Lung (tissue), 12 donors: ENCODE measurements around the gene SPOCD1. TPM values are rescaled to one million over a fixed set of nuclear protein-coding genes. Genes with fewer than 3 reads are reported as not detected.

ENCODE experiments used
- ATAC-seq: fragments of 200-7000 bp; cut with Tn5 transposase; one replicate; pipeline ENCODE4 v1.9.1; 2020; ENCODE audit warnings: moderate number of reproducible peaks; ENCODE audit not compliant: insufficient read depth, low FRiP score
- DNase-seq, 3 donors: peaks; one replicate each; pipeline ENCODE4 v3.0.0-alpha.2; 2013 to 2017
- H3K27ac ChIP-seq, 2 donors: one replicate each; pipeline ENCODE4 v1.5.1; 2013; ENCODE audit warnings: mild to moderate bottlenecking in 2 of 2, moderate library complexity in 2 of 2, control low read depth in 1 of 2, inconsistent platforms in 1 of 2, low read depth in 1 of 2, low read length in 1 of 2
- H3K27me3 ChIP-seq, 3 donors: one replicate each; pipeline ENCODE4 v1.5.1; 2013; ENCODE audit warnings: low read length in 2 of 3; ENCODE audit not compliant: control insufficient read depth in 3 of 3, insufficient read depth in 3 of 3
- H3K36me3 ChIP-seq, 4 donors: one replicate each; pipeline ENCODE4 v1.5.1; 2013; ENCODE audit warnings: low read length in 4 of 4, mild to moderate bottlenecking in 1 of 4, moderate library complexity in 1 of 4; ENCODE audit not compliant: control insufficient read depth in 4 of 4, insufficient read depth in 4 of 4
- H3K4me1 ChIP-seq, 5 donors: one replicate each; pipeline ENCODE4 v1.5.1; 2013; ENCODE audit warnings: low read length in 5 of 5, mild to moderate bottlenecking in 2 of 5, moderate library complexity in 1 of 5; ENCODE audit not compliant: control insufficient read depth in 5 of 5, insufficient read depth in 5 of 5
- H3K4me3 ChIP-seq: one replicate; pipeline ENCODE4 v1.5.1; 2013; ENCODE audit warnings: mild to moderate bottlenecking, control low read depth, moderate library complexity
- H3K9ac ChIP-seq, 2 donors: one replicate each; pipeline ENCODE4 v1.5.1; 2013; ENCODE audit warnings: low read length in 2 of 2, control low read depth in 1 of 2; ENCODE audit not compliant: insufficient read depth in 1 of 2
- H3K9me3 ChIP-seq, 4 donors: one replicate each; pipeline ENCODE4 v1.5.1; 2013; ENCODE audit warnings: low read length in 3 of 4, mild to moderate bottlenecking in 1 of 4, moderate library complexity in 1 of 4; ENCODE audit not compliant: control insufficient read depth in 4 of 4, insufficient read depth in 3 of 4
- WGBS, 2 donors: extraction: QIAGEN DNeasy Blood & Tissue Kit; methylation state at CpG; one replicate each; pipeline ENCODE4 v1.1.7; 2013; 5-methylcytosine and 5-hydroxymethylcytosine counted together
- polyA plus RNA-seq, 2 donors: library from polyadenylated mRNA; stranded (reverse); fragments of 200-250 nt; gene quantifications; one replicate each; pipeline ENCODE4 v1.2.1, GENCODE V29; 2013
- total RNA-seq, 2 donors: library from RNA; depleted of rRNA in 1 of 2; stranded (reverse); fragments of >200 nt in 1 of 2; gene quantifications; one replicate each; pipeline ENCODE4 v1.2.1, GENCODE V29; 2014 to 2021
- TF ChIP-seq, protein P1 (sequence below): IDR thresholded peaks from 2 replicates; pipeline ENCODE4 v1.5.1; 2012; ENCODE audit warnings: mild to moderate bottlenecking; ENCODE audit errors: control extremely low read depth, extremely low read depth
- donor health status: control.
- donor health status: control.
- donor health status: Bipolar disorder and iron deficiency.
- donor health status: healthy.
- donor health status: DM: yes; HTN: yes; CAD: no.

SPOCD1 gene
- total and polyA plus RNA-seq, 4 donors, result 0.51 to 15.7 (median 8.4) TPM

DNA sequence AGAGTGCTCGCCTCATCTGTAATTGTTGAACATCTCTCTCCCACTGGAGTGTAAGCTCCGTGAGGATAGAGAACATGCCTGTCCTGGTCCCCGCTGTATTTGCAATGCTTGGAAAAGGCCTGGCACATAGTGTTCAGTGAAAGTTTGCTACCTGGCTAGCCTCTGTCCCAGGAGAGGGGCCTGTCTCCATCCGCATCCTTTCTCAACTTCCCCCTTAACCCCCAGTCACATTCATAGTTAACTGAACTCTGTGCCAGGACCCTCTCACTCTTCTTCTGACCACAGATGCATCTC lies 15.2 kb downstream of the SPOCD1 start:
- Histone ChIP-seq H3K9me3 (no peaks in the 10 kb centered on the region), H3K27me3 (no peaks in the 10 kb centered on the region), H3K9ac (no peak overlapping the region), H3K36me3 (no peaks in the 10 kb centered on the region), H3K4me3 (no peak overlapping the region), H3K27ac (no peak overlapping the region), H3K4me1 (peaks cover 0 to 16% (median 3%) of the 10 kb centered on the region in 5 donors)
- WGBS, 2 donors, result 91 to 95% methylated on average over 4 of the region's 4 CpGs
- TF ChIP-seq, protein P1, sequence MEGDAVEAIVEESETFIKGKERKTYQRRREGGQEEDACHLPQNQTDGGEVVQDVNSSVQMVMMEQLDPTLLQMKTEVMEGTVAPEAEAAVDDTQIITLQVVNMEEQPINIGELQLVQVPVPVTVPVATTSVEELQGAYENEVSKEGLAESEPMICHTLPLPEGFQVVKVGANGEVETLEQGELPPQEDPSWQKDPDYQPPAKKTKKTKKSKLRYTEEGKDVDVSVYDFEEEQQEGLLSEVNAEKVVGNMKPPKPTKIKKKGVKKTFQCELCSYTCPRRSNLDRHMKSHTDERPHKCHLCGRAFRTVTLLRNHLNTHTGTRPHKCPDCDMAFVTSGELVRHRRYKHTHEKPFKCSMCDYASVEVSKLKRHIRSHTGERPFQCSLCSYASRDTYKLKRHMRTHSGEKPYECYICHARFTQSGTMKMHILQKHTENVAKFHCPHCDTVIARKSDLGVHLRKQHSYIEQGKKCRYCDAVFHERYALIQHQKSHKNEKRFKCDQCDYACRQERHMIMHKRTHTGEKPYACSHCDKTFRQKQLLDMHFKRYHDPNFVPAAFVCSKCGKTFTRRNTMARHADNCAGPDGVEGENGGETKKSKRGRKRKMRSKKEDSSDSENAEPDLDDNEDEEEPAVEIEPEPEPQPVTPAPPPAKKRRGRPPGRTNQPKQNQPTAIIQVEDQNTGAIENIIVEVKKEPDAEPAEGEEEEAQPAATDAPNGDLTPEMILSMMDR, result no peak
- DNase-seq, result no peak
- no peak for ATAC-seq

DNA sequence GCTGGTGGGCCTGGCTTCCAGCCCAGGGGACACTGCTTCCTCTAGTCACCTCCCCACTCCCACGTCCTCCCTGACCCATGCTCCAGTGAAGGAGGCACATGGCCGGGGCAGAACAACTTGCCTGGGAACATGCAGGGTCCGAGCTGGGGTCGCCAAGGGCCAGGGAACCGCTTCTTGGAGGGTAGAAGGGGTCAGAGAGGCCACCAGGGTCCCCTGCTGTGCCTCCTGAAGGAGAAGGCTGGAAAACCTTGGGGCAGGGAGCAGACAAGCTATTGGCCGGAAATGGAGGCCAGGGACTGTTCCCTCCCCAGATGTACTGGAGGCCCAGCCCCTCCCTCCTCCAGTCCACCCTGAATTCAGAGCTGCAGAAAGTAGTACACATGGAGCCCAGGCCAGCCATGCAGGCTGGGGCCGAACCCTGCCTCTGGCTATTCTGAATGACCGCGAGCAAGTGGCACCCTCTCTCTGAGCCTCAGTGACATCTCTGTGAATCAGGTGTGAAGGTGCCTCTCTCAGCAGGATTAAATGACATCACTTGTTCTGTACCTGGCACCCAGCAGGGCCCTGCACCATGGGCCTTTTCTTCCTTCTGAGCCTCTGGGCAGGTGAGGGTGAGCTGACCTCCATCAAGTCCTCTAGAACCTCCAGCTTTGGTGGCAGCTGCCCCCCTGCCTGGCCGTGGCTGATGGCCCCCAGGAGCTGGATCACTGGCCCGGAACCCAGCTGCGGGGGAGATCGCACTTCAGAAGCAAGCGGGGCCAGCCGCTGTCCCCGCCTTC lies 15.7 kb downstream of the SPOCD1 start:
- Histone ChIP-seq H3K9ac (no peak overlapping the region), H3K27ac (no peak overlapping the region), H3K36me3 (no peaks in the 10 kb centered on the region), H3K27me3 (no peaks in the 10 kb centered on the region), H3K9me3 (no peaks in the 10 kb centered on the region), H3K4me3 (no peak overlapping the region), H3K4me1 (peaks cover 0 to 17% (median 3%) of the 10 kb centered on the region in 5 donors)
- peak in 1 of 3 donors; percentile 21 for DNase-seq
- TF ChIP-seq, protein P1, result no peak
- WGBS, 2 donors, result 85 to 86% methylated on average over 16 of the region's 16 CpGs
- no peak for ATAC-seq

DNA sequence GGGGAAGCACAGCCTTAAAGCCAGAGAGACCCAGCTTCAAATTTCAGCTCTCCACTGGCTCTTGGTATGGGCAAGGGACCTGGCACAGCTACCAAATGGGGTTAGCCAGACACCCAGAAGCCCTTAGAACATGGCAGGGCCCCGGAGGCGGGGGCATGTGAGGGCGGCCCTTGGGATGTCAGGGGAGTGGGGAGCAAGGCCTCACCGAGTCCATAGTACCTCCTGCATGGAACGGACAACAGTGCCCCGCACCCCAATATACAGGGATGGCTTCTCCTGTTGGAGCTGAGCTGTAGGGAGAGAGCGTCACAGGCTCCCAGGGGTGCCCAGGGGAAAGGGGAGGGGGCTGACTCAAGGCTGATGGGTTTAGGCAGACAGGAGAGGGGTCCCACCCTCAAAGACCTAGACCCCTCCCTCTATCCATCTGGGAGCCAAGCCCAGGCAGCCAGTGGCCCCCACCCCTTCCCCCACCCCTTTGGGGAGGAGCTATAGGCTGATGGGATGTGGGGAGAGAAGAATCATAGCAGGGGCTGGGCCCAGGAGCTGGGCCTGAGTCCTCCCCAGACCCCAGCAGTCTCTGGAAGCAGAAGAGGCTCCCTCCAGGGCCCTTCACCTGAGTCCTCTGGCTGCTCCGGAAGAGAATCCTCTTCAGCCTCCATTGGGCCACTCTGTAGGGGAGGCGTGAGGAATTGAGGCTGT lies 16.5 kb downstream of the SPOCD1 start:
- Histone ChIP-seq H3K9ac (no peak overlapping the region), H3K9me3 (no peaks in the 10 kb centered on the region), H3K4me3 (no peak overlapping the region), H3K4me1 (peaks cover 0 to 17% (median 3%) of the 10 kb centered on the region in 5 donors), H3K36me3 (no peaks in the 10 kb centered on the region), H3K27ac (no peak overlapping the region), H3K27me3 (no peaks in the 10 kb centered on the region)
- WGBS, 2 donors, result 87 to 89% methylated on average over 9 of the region's 9 CpGs
- TF ChIP-seq, protein P1, result no peak
- peak in 1 of 3 donors; percentile 20 for DNase-seq
- no peak for ATAC-seq
